Activated naive CD4-positive, alpha-beta T cell treated with Interleukin-2 at 50 U/mL for 16 hours (primary cell): ENCODE results near the gene DGLUCY.
"Not testable (repeated sequence)": the region's sequence is repeated elsewhere in the genome, so short reads cannot be mapped to it uniquely, and the experiment has no call there.

Source experiments
- DNase-seq: peaks from one replicate; pipeline ENCODE4 v3.0.0-alpha.2; 2020

Gene DGLUCY, protein sequence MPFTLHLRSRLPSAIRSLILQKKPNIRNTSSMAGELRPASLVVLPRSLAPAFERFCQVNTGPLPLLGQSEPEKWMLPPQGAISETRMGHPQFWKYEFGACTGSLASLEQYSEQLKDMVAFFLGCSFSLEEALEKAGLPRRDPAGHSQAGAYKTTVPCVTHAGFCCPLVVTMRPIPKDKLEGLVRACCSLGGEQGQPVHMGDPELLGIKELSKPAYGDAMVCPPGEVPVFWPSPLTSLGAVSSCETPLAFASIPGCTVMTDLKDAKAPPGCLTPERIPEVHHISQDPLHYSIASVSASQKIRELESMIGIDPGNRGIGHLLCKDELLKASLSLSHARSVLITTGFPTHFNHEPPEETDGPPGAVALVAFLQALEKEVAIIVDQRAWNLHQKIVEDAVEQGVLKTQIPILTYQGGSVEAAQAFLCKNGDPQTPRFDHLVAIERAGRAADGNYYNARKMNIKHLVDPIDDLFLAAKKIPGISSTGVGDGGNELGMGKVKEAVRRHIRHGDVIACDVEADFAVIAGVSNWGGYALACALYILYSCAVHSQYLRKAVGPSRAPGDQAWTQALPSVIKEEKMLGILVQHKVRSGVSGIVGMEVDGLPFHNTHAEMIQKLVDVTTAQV

DNA sequence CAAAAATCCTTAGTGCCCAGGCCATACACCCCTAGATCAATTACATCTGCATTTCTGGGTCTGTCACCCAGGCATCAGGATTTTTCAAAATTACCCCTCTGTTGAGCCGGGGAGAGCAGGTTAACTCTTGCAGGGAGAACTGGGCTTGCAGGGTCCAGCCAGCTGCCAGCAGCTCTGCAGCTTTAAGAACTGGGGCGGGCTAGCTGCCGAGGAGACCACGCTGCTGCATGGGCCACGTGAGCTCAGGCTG lies at the start of gene DGLUCY:
DGLUCY (plus strand) TSS at position 245 of the 250 bp plus-strand sequence. CDS start 46,222 bp downstream, outside the sequence.
- peak; percentile 68 for DNase-seq

DNA sequence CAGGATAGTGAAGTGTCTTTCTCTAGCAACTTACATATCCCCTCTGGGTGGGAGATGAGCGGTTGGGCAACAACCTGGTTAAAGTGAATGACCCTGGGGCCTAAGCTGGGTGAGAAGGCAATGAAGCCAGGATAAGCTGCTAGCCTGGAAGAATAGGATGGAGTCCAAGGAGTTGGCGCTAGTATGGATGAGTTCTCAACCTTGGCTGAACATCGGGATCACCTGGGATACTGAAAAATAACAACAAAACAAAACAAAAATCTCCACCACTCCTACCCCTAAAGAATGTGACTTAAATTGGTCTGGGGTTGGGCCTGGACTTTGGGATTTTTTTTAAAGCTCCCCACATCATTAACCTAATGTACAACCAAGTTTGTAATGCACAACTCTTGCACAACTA lies 48.6 kb upstream of the DGLUCY start:
- DNase-seq: no peak

DNA sequence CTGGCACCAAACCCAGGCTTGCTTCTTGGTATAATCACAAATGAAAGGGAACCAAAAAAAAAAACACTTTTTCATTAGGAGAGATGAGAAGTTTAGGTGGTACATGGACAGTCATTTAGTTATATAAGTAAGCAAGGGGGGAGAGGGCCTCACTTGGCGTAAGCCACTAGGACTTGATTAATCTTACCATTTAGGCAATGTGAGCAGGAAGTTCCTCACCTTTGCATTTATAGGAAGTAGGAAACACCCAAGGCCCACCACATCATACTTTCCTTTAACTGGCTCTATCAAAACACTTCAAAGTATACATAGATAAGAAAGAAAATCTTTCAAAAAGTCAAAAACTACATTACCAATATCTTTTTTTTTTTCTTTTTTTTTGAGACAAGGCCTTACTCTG lies 46.7 kb upstream of the DGLUCY start:
- DNase-seq: peak; percentile 32

DNA sequence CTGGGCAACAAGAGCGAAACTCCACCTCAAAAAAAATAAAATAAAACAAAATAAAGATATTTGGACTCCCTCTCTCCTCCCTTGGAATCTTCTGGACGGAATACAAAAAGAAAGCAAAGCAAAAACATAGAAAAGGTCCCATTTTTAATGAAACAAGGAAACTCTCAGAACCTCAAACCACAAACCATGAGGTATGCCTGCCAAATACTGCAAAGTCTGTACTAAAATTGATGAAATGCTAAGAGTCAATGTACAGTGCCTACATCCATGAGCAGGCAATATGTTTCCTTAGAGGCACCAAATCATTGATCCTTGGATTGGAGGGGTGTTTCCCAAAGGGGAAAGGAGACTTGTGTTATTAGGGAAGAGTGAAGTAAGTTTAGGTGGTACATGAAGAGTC lies 45.2 kb upstream of the DGLUCY start:
- no peak for DNase-seq

DNA sequence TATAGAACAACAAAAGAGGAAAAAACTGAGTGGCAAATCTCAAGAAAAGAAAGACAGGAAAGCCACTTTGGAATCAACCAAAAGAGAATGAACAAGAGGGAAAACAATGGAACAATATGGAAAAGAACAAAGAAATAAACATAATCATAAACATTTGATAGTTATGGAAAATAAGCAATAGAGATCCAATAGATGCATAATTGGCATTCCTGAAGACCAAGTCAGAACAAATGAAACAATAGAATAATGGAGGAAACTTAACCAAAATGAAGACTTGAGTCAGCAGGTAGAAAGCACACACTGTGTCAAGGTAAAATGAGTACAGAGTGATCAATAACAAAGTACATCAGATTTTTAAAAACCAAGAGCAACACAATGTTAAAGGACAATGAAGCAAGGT lies 43.3 kb upstream of the DGLUCY start:
- DNase-seq: no peak

DNA sequence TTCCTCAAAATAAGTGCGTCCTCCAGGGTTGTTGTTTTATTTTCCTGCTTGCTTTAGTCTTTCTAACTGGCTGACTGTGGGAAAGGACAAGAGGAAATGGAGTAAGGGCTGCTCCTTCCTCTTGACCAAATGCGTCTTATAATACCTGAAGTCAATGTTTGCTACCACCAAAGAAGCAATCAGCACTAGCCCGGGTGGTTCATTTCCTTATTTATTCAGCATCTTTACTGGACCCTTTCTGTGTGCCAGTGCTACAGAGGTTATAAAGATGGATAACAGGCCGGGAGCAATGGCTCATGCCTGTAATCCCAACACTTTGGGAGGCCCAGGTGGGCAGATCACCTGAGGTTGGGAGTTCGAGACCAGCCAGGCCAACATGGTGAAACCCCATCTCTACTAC lies 38.3 kb upstream of the DGLUCY start:
- no peak for DNase-seq

DNA sequence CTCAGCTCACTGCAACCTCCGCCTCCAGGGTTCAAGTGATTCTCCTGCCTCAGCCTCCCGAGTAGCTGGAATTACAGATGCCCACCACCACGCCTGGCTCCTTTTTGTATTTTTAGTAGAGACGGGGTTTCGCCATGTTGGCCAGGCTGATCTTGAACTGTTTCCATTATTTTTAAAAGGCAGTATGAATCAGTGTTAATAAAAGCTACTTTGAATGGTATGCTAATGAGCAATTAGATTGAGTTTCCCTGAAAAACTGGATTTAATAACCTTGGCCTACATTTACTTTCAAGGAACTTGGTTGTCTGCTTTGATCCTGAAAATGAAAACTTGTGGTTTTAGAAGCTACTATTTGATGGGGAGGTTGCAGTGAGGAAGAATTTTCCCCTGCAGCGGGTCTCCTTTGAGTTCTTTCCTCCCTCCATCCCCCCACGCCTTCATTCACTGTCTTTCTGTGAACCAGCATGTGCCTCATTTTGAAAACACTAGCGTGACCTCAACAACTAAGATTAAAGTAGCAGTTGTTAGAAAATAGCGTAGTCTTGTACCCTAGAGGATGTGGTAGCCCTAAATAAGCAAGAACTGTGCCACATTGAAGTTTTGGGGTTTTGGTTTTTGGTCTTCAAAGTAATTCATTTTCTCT lies 35.7 kb upstream of the DGLUCY start:
- peak; percentile 64 for DNase-seq

DNA sequence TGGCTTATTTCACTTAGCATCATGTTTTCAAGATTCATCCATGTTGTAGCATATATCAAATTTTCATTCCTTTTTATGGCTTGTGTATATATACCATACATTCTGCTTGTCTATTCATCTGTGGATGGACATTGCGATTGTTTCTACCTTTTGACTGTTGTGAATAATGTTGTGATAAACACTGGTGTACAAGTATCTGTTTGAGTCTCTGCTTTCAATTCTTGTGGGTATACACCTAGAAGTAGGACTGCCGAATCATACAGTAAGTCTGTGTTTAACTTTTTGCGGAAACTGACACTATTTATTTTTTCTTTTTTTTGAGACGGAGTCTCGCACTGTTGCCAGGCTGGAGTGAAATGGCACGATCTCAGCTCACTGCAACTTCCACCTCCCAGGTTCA lies 33.8 kb upstream of the DGLUCY start:
- DNase-seq: no peak

DNA sequence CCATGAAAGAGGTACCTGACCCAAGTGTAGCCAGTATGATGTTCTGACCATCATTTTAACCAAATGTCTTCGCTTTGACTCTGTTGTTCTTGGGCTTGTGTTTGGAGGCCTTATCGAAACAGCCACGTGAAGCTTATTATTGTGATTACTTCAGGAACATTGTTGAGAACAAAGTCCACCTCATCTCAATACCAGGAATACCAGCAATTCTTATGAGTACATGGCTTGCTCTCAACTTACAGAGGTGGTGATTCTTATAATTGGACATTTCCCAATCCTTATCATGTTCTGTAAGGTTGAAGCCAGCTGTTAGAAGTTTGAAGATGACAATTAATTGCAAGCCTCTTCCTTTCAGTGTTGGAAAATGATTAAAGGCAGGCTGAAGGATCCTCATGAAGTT lies 31.6 kb upstream of the DGLUCY start:
- no peak for DNase-seq

DNA sequence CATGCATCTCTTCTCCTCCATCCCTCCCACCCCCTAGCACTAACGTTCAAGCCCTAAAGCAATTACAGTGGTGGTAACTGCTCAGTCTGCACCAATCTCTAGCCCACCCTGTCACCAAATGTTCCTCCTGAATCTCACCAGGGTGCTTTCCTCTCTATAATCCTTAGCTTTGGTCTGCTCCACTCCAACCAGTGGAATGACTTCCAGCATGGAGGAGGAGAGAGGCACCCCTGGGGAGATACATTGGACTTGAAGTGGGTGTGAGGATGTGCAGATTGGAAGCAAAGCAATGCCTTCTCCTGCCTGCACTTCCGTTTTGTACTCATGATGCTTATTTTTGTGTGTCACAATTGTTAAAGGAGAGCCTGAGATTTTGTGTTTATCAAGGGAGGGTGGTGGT lies 29.4 kb upstream of the DGLUCY start:
- DNase-seq: no peak

DNA sequence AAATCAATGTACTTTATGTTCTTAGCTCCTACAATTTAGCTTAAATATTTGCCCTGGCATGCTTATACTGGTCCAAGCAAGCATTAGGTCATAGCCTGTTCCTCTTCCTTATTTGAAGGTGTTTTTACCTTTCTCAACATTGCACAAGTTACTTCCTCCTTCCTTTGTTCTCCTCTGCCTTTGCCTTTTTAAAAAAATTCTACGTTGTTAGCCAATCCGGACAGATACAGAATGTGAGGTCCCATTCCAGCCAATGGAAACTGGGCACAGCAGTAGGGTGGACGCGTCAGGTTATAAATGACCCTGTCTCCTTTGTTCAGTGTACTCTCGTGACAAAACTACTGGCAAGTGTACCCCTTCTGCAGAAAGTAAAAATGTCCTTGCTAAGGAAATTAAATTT lies 26.4 kb upstream of the DGLUCY start:
- not testable (repeated sequence) for DNase-seq

DNA sequence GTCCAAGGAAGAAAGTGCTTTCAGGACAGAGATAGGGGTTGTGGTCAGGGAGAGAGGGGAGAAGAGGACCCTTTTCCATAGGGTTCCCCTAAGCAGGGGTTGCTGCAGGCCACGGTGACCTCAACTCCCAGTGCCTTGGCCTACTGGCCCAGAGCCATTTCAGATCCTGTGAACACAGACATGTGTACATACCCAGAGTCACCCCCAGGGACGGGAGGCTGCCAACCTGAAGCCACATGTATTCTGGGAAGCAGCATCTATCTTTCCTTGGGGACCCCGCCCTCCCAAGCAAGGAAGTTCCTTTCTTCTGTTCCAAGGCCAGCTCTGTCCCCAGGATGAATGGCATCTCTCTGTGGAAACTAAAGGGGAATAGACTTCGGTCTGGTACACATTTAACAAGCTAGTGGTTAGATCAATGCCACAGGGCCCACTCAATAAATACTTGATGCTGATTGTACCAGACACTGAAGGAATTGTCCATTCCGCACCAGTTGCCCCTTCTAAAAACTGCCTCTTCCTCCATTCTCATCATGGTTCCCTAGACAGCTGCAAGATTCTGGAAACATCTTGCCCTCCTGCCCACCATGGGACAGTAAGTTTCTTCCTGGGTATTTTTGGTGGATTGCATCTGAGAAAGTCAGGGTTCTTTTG lies 25.2 kb upstream of the DGLUCY start:
- no peak for DNase-seq

DNA sequence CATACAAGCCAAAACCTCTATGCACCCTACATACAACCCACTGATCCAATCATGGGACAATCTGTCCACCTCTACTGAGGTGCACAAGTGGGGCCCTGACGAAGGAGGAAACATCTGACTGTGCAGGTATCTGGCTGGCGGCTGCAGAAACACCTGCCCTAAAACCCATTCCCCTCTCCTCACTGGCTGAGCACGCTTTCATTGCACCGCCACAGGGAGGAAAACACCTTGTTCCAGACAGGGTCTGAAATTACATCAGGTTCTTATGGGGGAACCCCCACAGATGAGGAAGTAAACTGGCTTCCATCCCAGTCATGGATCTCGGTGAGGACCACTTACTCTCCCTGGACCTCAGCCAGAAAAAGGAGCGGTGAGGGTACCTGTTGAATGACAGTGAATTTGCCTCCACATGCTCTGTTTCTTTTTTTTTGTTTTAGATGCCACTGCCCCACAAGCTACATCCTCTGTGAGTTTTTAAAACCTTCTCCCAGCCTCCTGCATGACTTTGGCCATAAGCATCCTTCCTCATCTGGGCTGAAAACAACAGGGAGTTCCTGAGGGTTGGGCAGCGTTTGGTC lies 23.8 kb upstream of the DGLUCY start:
- no peak for DNase-seq

DNA sequence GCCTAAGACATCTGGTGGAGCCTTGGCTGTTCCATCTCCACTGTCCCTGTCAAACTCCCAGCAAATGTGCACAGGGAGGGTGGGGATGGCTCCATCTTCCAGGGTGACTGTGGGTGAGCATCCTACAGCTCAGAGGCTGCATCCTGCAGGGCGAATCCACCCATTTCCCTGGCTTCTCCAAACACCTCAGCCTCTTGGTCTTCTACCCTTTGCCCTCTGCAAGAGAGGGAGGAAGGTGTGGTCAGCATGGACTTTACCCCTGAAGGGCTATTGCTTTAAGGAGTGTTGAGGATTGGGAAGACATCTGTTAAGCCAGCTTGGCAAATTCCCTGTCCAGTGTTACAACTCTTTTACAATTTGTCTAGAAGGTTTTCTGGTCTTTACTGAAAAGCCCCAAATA lies 23.1 kb upstream of the DGLUCY start:
- no peak for DNase-seq

DNA sequence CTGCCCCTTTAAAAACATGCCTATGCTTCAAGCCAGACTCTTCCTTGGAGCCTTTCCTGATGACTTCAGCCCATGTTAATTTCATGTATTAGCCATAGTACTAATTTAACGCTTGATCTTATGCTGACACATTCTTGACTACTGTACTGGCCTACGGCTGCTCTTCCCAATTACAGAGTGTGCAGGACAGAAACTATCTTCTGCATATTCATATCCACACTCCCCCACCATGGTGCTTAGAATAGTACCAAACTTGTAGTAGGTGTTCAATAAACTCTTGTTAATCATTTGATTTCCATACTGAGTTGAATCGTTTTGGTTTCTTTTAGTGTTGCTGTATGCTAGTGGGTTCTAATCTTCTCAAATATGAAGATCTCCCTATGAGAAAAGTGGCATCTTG lies 21.8 kb upstream of the DGLUCY start:
- no peak for DNase-seq

DNA sequence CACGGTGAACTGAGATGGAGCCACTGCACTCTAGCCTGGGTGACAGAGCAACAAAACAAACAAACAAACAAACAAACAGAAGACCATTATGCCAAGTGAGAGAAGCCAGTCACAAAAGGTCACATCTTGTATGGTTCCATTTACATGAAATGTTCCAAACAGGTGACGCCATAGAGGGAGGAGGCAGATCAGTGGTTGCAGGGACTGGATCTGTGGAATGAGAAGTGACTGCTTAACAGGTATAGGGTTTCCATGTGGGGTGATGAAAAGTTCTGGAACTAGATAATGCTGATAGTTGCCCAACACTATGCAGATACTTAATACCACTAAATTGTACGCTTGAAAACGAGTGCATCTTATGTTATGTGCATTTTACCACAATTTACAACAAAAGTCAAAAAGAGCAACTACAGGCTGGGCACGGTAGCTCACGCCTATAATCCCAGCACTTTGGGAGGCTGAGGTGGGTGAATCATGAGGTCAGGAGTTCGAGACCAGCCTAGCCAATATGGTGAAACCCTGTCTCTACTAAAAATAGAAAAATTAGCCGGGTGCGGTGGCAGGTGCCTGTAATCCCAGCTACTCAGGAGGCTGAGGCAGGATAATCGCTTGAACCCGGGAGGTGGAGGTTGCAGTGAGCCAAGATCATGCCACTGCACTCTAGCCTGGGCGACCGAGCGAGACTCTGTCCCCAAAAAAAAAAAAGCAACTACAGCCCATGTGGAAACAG lies 20.0 kb upstream of the DGLUCY start:
- DNase-seq: not testable (repeated sequence)

DNA sequence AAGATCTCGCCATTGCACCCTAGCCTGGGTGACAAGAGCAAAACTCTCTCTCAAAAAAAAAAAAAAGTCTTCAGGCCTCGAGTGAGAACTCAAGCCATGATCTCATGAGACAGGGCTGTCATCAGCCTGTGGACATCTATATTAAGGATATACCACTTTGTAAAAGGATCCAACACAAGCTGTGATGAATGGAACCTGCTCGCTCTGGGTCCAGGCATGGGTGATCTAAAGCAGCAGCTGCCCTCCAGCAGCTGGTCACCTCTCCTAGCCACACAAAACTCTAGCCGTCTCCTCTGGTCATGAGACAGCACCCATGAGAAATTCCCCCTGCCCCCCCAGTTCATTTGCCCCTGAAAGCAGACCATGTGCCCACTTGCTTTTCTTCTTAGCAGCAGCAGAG lies 19.1 kb upstream of the DGLUCY start:
- DNase-seq: no peak

DNA sequence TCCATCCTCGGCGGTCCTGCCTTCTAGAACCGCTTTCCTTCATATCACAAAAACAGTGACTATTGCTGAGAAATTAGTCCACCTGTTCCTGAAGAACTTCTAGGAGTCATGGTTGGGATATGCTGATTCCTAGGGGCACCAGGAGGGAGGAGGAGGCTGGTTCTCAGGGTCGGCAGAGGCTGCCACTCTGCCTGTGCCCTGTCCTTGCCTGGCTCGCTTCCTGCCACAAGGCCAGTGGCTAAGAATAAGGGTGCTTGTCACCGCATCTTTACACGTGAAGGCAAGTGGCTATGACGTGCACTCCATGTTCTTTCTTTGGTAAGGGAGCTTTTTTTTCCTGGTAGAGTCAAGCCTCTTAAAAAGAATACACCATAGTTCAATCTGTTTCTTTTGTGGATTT lies 18.7 kb upstream of the DGLUCY start:
- DNase-seq: no peak

DNA sequence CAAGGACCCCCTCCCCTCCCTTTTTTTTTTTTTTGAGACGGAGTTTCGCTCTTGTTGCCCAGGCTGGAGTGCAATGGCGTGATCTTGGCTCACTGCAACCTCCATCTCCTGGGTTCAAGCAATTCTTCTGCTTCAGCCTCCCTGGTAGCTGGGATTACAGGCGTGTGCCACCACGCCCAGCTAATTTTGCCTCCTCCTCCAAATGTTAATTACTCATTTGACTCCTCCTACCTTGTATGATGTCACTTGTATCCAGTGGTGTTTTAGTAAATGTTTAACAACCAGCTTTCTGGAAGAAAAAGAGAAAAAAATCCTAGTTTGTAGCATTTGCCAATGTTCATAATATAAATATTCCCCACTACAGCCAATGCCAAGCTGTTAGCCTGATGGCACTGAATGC lies 16.2 kb upstream of the DGLUCY start:
- DNase-seq: not testable (repeated sequence)

DNA sequence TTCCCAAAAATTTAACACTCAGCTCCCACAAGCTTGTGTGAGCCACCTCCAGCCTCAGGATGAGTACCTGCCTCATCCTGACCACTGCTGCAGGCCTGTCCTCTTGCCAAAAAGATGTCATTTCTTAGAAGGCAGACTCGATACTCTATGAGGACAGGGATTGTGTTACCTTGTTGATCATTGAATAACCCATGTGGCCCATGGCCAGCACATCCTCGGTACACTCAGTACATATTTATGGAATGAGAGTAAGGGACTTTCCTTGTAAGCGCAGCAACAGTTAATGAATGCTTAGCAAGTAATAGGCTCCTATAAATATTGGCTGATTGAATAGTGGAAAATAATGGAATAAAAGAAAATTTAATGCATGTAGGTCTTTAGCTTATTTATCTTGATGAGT lies 15.3 kb upstream of the DGLUCY start:
- no peak for DNase-seq

DNA sequence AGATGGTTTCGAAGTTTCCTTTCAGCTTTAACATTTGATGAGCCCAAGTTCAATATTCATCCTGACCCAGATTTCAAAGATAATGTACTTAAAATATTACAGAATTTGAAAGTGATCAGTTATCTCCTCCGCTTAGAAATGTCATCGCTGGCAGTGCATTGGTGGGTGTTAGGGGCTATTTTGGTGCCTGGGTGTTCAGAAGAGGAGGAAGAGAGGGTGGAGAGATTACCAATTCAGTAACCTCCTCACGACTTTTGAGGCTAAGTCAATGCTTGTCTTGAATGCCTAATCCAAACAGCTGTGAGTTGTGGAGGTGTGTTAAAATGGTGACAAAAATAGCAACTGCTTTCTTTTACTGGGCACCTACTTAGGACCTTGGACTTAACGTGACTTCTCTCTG lies 13.8 kb upstream of the DGLUCY start:
- DNase-seq: peak; percentile 26

DNA sequence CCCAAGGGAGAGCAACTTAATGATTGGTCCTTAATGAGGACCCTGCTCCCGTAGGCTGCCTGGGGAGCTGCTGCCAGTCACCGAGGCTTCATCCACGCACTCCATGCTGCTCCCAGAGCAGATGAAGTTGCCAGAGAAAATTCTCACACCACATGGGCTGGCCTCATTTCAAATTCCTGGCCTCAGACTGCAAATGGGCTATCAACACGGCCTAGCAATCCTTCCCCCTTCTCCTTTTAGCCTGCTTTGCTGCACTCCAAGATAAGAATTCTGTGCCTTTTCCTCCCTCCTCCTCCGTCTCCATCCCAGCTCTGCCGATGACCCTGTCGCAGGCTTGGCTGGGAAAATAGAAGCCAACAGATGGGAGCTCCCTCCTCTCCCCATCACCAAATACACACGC lies 10.8 kb upstream of the DGLUCY start:
- no peak for DNase-seq
